HG03066 (cell line): ENCODE results near the gene HSPA12B.

Experiments used
- ATAC-seq: cut with Tn5 transposase; IDR thresholded peaks from one replicate; pipeline ENCODE4 v1.9.1; 2021; ENCODE audit warnings: low read depth; ENCODE audit not compliant: unreplicated experiment

Gene HSPA12B

DNA sequence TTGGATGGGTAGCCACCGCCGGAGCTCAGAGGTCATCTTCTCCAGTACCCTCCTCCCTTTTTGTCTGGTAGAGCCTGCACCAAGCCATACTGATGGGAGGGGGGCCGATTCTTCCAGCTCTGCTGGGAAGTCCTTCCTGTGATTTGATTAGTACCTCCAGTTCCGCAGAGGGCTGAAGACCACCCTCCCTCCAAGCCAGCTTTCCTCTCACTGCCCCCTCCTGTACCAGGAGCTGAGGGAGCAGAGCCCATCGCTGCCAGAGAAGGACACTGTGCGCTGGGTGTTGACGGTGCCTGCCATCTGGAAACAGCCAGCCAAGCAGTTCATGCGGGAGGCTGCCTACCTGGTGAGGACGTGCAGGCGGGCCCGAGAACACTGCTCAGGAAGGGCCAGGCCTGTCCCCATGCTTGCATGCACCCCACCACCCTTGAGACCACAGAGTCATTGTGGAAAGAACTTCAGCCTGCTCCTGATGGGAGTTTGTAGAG is 13.2 kb downstream of the HSPA12B start:
- ATAC-seq = no peak

GRCh38 chr20:3747471-3747870 is 15.0 kb downstream of the HSPA12B start:
- ATAC-seq = no peak

DNA sequence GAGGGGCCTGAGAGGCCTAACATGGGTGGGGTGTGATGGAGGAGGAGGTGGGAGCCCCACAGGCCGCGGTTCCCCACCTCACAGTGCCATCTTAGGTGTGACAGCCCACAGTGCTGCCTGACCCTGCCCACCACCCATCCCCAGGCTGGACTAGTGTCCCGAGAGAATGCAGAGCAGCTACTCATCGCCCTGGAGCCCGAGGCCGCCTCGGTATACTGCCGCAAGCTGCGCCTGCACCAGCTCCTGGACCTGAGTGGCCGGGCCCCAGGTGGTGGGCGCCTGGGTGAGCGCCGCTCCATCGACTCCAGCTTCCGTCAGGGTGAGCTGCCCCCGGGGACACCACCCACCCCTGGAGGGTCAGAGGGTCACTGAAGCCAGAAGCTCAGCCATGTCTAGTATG is 15.6 kb downstream of the HSPA12B start:
- ATAC-seq = no peak

DNA sequence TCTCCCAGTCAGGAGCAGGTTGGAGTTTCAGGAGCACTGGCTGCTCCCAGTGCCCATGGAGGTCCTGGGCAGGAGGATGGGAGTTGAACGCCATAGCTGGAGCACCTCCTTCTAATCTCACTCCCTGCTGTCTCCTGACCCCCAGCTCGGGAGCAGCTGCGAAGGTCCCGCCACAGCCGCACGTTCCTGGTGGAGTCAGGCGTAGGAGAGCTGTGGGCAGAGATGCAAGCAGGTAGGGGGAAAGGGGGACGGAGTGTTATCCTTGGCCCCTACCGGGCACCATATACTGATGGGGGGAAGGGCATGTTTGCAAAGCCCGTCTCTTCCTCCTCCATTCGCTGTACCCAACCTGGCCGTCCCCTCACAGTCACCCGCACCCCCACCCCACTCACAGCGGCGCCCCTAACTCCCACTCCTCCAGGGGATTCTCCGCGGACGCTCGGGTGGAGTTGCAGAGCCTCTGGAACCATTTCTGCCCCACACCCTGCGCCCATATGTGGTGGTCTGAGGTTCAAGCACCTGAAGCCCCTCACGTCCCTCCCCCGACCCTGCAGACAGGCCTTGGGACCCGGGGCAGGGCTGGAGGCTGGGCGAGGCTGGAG is 16.7 kb downstream of the HSPA12B start:
- ATAC-seq = no peak

- ATAC-seq = no peak
Observed at GRCh38 chr20:3749689-3750531, 17.4 kb downstream of the HSPA12B start.

DNA sequence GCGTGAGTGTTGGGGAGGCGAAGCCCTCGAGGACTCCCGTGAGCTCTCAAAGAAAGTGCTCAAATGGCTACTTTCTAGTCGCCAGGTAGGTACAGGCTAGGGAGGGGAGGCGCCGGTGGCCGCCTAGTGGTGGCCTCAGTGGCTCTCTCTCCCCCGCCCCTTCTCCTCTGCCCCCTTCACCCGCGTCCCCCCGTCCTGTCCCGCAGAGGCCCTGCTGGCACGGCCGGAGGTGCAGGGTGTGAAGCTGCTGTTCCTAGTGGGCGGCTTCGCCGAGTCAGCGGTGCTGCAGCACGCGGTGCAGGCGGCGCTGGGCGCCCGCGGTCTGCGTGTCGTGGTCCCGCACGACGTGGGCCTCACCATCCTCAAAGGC is 18.8 kb downstream of the HSPA12B start:
- no peak for ATAC-seq

- no peak for ATAC-seq
Observed at GRCh38 chr20:3751675-3752385, 19.3 kb downstream of the HSPA12B start.

DNA sequence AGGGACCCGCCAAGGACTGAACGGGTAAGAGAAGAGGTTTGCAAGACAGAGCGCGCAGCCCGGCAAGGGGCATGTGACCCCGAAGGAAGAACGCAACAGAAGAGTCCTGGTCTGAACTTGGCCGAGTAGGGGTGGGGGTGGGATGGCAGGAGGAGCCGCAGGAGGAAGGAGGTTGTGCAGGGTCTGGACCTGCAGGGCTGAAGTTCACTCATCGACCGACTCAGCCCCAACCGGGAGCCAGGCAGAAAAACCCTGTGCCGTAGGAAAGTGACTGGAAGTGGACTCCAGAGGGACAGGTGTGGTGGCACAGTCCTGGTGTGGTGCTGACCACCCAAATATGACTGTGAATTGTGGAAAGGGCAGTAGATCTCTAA is 19.9 kb downstream of the HSPA12B start:
- ATAC-seq = no peak

GRCh38 chr20:3753098-3753497 is 20.6 kb downstream of the HSPA12B start:
- ATAC-seq = no peak

GRCh38 chr20:3753501-3754275 is 21.2 kb downstream of the HSPA12B start:
- no peak for ATAC-seq

DNA sequence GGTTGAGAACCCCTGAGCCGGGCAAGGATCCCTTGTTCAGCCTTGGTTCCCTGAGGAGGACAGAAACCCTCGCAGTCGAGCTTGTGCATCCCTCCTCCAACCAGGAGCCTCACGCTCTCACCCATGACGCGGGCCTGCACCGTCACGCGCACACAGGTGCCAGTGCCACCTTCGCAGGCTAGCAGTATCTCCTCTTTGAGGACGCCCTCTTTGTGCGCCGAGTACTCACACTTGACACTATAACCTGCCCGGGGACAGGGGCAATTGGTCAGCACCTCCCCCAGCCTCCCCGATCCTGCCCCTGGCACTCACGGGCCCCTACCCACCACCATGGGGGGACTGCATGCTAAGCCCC is 21.8 kb downstream of the HSPA12B start:
- no peak for ATAC-seq

DNA sequence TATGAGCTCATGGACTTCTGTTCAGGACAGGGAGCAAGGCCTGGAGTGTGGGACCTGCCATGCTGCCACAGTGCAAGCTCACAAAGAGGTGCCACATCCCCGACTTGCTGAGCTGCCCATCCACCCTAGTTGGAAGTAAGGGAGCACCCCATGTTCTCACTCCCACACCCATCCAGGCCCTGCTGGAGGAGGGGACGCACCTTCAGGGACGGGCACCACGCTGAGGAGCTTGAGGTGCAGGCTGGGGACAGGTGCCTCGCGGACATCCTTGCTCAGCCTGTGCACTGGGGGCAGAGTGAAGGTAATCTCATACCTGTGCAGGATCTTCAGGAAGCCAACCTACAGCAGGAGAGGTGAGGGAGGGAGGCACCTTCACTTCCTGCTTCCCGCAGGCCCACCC is 22.8 kb downstream of the HSPA12B start:
- ATAC-seq = no peak

GRCh38 chr20:3755814-3756480 is 23.5 kb downstream of the HSPA12B start:
- ATAC-seq = no peak

DNA sequence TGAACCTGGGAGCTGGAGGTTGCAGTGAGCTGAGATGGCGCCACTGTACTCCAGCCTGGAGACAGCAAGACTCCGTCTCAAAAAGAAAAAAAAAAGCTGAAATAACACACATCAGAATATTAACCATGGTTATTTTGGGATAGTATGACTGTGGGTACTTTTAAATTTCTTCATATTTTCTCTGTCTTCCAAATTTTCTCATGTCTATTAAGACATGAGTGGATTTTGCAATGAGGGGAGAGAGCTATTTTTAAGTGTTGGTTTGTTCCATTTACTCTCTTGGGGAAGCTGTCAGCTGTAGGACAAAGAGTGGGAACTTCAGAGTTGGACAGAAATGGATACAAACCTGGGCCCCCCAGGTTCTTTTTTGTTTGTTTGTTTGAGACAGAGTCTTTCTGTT is 24.8 kb downstream of the HSPA12B start:
- ATAC-seq = no peak

- ATAC-seq = no peak
Observed at GRCh38 chr20:3758566-3758965, 26.1 kb downstream of the HSPA12B start.

DNA sequence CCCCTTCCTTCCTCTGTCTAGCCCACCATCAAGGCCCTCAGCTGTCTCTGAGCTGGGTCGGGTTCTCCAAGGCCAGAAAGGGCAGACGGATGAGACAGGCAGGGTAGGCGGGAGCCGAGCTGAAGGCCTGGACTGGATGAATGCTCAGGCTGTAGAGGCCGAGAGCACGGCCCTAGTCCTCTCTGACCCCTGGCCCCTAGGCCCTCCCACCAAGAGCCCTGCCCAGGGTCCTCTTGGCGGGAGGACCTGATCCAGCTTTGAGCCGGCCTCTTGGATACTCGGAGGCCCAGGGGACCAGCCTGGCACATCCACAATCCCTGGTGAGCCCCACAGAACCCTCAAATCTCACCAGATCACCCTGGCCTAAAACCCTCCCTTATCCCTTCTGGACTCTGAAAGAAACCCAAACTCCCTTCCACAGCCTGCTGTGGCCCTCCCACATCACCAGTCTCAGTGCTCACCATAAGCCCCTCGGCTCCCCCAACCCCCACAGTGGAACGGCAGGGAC is 26.9 kb downstream of the HSPA12B start:
- ATAC-seq = no peak

DNA sequence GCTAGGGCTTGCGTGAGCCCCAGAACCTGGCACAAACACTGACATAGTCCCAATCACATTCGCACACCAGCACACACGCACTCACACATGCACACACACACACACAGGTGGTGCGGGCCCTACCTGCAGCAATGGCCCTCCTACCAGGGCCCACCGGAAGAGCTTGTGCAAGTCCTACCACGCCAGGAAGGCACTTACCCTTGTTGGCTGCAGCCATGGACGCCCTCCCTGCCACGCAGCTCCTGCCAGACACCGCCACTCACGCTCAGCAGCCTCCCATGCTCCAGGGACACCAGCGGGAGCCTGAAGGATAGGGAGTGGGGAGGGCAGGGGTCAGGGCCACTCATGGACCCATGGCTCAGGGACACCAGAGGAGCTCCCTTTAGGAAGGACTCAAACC is 27.4 kb downstream of the HSPA12B start:
- no peak for ATAC-seq

DNA sequence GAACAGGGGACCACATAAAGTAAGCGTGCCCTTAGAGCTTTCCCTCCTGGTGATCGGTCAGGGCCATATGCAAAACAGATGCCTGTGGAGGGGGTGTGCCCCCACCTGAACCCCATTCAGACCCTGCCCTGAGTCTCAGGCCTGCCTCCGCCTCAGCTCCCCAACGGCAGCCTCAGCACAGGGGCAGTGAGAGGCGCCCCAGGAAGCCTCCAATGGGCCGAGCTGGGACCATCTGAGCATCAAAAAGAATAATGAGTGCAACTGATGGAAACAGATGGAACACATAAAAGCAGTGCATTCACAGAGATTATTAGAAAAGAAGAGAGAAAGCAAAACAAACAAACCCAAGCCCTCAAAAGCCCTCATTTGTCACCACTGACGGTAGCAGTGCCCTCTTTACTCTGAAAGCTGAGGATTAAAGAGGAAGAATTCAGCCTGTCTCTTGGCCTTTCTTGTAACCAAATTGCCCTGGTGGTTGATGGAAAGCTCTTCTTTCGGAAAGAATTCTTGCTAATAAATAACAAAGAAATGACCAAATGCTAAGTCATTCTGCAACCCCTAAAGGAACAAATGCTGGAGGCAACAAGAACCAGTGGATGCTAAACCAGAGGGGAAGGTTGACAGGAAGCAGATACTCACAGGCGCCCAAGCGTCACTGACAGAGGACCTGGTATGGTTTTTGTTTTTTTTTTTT is 28.3 kb downstream of the HSPA12B start:
- no peak for ATAC-seq
